Measurements from ENCODE around the gene RBM34.
"Not testable (repeated sequence)": the region's sequence is repeated elsewhere in the genome, so short reads cannot be mapped to it uniquely, and the experiment has no call there.

RBM34 gene

DNA sequence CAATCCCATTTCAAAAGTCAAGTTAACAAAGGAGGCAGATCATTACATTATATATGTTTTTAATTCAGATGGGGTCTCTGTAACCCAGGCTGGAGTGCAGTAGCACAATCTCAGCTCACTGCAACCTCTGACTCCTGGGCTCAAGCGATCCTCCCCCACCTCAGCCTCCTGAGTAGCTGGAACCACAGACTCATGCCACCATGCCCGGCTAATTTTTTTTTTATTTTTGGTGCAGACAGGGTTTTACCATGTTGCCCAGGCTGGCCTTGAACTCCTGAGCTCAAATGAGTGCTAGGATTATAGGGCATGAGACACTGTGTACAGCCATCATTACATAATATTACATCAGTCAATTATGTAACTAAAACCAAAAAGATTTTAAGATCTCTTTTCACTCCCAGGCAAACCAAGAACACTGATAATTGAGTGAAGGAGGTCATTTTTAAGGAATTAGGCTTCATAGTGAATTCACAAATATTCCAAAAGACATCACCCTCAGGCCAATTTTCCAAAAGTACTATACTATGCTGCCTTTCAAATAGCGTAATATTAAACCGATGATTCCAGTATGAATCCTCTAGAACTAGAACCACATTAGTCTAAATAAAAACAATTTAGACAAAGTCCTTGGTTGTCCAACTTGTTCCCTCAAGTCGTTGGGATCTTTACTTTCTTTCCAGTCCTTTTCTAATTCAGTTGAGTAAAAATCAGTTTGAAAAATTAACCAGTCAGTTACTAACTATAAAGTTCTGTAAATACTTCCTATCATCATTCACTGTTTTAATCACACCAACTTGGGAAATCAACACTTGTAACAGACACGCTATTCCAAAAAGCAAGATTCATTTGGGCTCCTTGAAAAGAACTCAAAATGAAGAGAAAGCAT lies 48.5 kb downstream of the RBM34 start:
- DNase-seq (ENCODE audit: low spot score) = no peak

DNA sequence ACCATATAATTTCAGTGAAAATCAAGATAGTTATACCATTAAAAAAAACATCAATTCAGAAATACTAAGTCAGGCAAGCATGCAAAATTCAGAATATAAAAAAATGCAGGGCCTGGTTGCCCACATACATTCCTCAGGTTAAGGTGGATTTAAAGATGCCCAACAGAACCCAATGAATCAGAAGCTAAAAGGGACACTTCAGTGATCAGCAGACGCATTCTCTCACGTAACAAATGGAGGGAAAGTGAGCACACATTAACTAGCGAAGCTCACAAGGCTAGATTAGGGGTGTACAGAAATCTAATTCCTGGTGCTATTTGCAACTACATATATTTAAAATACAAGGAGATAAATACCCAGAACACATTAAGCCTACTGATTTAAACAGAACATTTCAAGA lies 49.9 kb downstream of the RBM34 start:
- DNase-seq (ENCODE audit: low spot score) = no peak

DNA sequence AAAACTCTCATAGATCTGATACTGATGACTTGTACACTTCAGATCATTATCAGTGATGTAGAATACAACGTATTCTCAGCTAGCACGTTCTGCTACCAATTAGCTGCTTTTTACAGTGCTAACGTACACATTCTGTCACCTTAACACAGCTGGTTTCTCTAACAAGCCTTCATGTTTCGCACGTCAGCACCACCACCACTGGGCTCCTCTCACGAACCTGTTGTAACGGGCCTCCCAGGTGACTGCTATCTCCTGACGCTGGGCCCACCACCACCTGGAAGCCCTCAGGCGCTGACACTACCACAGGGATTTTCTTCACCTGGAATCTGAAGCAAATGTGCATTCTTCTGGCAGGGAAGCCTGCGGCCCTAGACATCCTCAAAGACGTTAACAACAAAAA lies 52.2 kb downstream of the RBM34 start:
- DNase-seq (ENCODE audit: low spot score) = no peak

DNA sequence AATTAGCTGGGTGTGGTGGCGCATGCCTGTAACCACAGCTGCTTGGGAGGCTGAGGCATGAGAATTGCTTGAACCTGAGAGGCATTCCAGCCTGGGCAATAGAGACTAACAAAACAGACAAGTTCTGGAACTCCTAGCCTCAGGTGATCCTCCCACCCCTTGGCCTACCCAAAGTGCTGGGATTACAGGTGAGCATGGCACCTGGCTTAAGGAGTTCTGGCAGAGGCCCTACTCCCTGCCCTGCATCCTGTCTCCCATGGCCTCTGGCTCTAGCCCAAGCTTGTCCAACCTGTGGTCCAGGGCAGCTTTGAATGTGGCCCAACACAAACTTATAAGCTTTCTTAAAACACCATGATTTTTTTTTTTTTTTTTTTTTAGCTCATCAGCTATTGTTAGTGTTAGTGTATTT lies 52.9 kb downstream of the RBM34 start:
- DNase-seq (ENCODE audit: low spot score) = no peak

DNA sequence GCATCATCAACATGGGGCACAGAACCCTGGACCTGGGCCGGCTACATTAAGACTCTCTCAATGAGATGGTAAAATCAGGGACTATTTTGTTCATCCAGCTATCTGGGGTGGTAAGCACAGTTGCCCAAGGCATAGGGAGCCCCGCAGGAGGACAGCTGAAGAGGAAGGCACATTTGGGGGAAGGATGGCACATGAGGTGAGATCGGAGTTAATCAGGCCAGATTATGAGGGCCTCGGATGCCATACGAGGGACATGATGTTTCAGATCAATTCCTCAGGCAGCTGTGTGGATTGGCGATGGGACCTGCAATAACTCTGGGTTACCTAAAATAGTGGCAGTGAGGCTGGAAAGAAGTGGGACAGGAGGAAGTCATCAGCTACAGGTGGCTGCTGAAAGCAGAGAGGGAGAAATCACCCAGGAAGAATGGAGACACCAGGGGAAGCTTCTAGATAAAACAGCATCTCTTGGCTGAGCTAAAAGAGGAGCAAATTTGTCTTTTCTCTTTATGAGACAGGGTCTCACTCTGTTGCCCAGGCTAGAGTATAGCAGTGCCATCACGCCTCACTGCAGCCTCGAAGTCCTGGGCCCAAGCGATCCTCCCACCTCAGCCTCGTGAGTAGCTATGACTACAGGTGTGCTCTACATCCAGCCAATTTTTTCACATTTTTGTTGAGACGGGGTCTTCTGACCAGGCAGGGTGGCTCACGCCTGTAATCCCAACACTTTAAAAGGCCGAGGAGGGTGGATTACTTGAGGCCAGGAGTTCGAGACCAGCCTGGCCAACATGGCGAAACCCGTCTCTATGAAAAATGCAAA lies 53.5 kb downstream of the RBM34 start:
- no peak for DNase-seq (ENCODE audit: low spot score)

DNA sequence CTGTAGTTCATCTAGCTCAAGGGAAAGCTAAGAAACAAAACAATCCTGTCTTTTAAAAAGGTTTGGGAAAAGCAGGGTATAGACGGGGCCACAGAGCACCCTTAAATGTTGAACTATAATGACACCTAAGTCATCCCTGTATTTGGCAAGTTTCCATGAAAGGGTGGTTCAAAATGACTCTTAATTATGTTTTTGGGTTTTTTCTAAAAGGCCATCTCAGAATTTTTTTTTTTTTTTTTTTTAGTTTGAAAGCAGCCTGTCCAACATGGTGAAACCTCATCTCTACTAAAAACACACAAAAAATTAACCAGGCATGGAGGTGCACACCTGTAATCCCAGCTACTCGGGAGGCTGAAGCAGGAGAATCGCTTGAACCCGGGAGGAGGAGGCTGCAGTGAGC lies 54.6 kb downstream of the RBM34 start:
- no peak for DNase-seq (ENCODE audit: low spot score)

DNA sequence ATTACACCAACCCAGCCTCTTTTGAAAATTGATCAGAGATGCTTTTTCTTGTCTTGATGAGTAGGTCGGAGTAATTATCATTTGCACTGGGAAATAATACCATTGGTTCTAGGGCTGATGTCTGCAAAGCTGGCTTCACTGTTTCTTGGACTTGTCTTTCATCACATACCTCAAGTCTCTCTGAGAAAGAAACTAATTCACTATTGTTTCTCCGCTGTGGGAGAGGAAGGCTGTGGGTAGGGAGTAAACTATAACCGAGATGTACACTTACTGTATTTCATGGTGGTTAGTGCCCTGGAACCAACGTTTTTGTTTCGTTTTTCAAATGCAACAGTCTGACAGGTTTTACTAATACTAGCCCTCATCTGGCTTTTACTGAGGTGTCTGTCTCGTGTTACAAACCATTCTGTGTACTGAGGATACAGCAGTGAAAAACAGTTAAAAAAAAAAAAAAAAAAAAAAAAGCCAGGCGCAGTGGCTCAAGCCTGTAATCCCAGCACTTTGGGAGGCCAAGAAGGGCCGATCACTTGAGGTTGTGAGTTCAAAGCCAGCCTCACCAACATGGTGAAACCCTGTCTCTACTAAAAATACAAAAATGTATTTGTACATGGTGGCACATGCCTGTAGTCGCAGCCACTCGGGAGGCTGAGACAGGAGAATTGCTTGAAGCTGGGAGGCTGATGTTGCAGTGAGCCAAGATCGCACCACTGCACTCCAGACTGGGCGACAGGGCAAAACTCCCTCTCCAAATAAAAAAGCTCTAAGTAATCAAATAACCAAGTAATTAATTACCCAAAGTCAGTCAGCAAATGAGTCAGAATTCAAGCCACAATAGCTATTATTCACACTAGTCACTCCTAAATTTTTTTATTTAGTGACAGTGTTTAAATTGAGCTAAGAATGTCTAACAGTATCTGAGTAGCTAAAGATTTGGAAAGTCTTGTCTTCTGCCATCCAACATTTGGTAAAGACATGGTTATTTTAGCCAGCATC lies 55.7 kb downstream of the RBM34 start:
- DNase-seq (ENCODE audit: low spot score) = peak; percentile 81

DNA sequence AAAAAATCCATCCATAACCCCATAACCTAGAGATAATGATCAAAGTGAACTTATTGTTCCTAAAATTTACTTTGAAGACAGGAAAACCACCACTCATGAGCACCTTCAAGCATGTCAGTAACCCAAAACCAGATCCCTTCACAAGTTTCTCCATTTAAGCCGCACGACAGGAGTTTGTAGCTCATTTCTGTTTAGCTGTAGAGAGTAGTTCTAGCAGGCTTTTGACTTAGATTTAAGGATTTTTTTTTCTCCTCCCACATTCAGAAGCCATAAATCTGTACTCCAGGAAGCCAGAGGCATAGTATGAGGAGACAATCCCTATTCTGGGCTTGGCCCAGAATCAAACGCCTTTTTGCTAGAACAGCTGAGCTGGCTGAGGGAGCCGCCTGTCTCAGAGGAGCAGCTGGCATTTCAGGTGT lies 58.0 kb downstream of the RBM34 start:
- DNase-seq (ENCODE audit: low spot score) = no peak

DNA sequence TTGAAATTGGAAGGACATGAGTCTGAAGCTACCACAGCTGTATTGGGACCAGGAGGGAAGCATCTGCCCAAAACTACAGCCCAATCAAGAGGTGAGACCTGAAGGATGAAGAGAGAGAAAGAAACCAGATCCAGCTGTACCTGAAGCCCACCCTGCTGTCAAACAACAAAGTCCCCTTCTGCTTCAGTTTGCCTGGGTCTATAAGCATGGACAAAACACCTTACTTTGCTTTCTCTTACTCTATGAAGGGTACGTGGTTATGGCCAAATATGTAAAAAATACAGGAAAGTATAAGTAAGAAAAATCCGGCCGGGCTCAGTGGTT lies 58.8 kb downstream of the RBM34 start:
- DNase-seq (ENCODE audit: low spot score) = no peak

DNA sequence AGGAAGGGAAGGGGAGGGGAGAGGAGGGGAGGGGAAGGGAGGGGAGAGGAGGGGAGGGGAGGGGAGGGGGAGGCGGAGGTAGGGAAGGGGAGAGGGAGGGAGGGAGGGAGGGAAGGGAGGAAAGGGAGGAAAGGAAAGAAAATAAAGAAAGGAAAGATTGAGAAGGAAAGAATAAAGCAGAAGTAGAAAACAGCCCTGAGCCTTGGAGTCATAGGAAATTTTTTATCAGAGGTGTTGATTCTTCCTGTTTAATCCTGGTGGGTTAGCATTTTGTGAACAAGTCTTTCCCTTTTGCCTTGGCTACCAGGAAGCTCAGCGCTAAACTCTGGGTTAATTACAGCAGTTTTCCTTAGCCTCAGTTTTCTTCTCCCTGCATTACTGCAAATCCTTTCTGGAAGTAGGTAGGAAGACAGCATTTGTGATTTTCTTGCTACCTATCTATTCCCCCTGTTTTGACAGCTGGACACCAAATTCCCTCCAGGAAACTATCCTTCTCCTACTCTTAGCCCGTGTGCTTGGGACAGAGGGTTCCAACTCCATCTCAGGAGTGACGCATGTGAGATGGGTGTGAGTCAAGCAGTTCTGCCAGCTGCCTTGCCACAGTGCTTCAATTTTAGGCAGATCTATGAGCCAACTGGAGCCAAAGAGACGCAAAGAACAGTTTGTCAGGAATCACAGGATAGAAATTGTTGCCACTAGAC lies 59.3 kb downstream of the RBM34 start:
- no peak for DNase-seq (ENCODE audit: low spot score)

DNA sequence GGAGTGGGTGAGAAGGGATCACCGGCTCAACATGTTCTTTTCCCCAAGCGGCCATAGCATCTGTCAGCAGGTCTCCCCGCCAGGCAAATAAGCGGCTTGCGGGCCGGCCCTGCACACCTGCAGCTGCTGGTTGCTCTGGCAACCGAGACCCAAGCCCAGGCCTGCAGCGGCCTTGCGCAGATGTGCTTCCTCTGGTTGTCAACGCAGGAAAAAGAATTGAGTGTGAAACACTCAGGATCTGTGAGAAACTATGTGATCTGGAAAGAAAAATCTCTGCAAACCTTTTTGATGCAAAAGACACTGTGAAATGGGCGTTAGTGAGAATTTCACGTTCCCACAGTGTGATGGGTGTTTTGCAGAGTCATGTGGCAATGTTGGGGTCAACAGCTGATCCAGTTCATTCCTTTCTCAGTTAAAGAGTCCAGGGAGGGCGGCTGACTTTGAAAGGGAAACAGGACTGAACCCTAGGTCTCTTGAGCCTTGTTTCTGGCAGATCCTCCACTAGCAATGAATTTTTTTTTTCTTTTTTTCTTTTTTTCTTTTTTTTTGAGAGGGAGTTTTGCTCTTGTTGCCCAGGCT lies 60.8 kb downstream of the RBM34 start:
- no peak for DNase-seq (ENCODE audit: low spot score)

DNA sequence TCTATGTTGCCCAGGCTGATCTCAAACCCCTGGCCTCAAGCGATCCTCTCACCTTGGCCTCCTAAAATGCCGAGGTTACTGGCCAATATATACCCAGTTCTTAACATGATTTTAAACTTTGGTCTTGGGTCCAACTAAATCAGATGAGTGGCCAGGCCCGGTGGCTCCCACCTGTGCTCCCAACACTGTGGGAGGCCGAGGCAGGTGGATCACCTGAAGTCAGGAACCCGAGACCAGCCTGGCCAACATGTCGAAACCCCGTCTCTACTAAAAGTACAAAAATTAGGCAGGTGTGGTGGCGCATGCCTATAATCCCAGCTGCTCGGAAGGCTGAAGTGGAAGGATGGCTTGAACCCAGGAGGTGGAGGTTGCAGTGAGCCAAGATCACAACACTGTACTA lies 62.1 kb downstream of the RBM34 start:
- no peak for DNase-seq (ENCODE audit: low spot score)

DNA sequence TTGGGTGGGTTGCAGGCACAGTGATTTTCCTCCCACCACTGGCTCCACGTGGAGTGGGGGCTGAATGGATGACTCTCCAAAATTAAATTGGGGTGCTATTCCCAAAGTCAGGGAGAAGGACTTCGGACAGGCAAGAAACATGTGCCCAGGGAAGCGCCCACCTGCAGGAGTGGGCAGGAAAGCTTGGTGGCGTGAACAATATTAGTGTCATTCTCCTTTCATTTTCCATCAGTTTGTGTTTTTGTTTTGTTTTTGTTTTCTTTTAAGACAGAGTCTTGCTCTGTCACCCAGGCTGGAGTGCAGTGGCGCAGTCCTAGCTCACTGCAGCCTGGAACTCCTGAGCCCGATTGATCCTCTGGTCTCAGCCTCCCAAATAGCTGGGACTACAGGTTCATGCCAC lies 62.5 kb downstream of the RBM34 start:
- DNase-seq (ENCODE audit: low spot score) = no peak

DNA sequence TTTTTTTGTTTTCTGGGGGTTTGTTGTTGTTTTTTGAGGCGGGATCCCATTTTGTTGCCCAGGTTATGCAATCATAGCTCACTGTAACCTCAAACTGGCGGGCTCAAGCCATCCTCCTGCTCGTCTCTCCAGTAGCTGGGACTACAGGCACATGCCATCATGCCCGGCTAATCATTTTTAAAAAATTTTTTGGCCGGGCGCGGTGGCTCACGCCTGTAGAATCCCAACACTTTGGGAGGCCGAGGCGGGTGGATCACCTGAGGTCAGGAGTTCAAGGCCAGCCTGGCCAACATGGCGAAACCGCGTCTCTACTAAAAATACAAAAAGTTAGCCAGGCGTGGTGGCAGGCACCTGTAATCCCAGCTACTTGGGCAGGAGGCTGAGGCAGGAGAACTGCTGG lies 63.5 kb downstream of the RBM34 start:
- not testable (repeated sequence) for DNase-seq (ENCODE audit: low spot score)

DNA sequence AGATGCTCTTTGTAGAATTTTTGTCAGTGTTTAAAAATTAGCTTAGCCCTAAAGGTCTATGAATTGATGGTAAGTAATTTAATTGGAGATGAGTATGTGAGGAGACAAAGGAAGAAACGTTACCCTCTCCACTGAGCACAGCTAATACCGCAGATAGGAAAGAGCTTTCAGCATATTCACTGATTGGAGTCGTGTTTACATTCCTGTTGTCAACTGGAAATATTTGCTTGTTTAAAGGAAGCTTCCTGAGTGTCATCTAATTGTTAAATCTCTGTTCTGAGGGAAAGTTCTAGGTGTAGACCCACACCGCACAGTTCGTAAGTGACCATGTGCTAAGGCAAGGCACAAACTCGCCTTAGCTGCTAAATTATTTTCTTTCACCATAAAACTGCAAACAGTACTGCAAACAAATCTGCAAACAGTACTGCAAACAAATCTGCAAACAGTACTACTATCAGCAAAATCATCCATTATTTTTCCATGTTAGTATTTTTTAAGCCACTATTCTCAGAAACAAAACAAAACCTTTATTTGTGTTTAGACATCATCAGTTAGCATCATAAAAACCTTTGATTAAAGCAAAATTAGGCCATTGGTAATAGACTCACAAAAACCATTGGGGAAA lies 65.0 kb downstream of the RBM34 start:
- no peak for DNase-seq (ENCODE audit: low spot score)

DNA sequence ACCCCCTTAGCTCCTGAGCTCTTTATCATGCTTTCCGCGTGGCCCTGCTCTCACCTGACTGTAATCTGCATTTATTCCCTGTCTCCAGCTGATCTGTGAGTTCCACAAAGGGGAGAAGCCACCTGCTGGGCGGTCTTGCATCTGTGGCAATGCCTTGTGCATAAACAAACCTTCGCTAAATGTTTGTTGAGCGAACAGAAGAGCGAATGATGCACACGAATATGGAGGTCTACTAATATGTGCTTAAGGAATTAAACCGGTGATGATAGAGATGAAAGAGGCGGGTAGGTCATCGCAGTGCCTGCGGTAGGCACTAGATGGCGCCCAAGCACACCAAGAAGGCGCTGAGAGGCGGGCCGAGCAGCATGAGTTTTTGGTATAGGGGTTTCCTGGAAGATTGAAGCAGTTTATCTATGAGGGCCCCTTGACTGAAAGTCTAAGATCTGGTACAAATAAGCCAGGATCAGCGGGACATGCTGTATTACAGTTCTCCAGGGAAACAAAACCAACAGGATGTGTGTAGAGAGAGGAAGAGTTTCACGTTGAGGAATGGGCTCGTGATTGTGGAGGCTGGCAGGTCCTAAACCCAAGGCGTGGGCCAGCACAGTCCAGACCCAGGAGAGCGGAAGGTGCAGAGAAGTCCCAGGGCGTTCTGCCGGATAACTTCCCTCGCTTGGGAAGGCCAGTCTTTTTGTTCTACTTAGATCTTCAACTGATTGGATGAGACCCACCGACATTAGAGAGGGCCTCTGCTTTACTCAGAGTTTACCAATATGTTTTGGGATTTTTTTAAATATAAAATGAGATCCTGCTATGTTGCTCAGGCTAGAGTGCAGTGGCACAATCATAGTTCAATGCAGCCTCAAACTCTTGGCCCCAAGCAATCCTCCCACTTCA lies 67.1 kb downstream of the RBM34 start:
- DNase-seq (ENCODE audit: low spot score) = peak; percentile 85

DNA sequence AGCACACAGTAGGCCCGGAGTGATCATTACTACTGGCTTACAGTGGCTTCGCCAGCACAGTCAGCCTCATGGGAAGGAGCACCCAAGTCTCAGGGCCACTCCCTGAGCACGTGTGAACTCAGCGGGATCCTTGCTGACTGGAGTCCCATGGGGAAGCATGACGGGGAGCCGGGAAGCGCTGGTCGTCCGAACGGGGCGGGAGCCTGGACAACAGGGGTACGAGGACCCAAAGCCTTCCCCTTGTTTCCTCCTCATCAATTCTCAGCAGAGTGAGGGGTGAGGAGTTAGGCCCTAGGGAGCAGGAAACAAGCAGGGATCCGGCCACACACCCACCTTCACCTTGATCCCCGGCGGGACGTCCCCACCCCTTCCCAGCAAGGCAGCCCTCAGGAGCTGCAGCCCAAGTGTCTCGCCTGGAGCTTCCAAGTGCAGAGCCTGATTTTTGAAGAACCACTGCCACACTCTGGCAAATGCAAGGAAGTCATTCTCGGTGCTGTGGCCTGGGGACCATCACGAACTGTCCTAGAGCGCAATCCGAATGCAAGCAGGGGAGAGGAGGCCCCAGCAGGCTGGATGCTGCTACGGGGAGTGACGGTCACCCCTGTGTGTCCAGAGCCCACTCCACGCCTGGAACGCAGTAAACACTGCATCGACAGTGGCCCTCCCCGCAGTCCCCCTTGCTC lies 67.9 kb downstream of the RBM34 start:
- DNase-seq (ENCODE audit: low spot score) = no peak

DNA sequence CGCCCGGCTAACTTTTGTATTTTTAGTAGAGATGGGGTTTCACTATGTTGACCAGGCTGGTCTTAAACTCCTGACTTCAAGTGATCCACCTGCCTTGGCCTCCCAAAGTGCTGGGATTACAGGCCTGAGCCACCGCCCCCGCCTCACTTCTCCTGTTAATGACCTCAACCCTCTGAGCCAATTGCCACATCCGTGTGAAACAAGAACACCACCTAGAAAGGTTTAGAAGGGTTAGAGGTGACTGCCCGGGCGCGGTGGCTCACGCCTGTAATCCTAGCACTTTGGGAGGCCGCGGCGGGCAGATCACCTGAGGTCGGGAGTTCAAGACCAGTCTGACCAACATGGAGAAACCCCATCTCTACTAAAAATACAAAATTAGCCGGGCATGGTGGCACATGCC lies 68.6 kb downstream of the RBM34 start:
- not testable (repeated sequence) for DNase-seq (ENCODE audit: low spot score)

DNA sequence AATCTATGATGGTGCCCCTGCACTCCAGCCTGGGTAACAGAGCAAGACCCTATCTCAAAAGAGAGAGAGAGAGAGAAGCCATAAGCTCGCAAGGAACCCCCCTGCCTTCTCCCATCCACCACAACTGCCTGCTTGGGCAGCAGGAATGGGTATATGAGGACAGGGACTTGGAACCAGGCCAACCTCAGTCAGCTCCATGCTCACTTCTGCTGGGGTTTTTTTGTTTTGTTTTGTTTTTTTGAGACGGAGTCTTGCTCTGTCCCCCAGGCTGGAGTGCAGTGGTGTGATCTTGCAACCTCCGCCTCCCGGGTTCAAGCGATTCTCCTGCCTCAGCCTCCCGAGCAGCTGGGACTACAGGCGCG lies 69.0 kb downstream of the RBM34 start:
- DNase-seq (ENCODE audit: low spot score) = not testable (repeated sequence)

Data from COLO829 (cell line).